Measurements from ENCODE around the gene GFOD1.

The GFOD1 gene

GRCh38 chr6:13365320-13365719 is 122.1 kb downstream of the GFOD1 start:
- in situ Hi-C loops (cut with MboI; ENCODE audit: low pct_unique_long_range_greater_than_20kb, low sequenced_read_pairs, unreplicated experiment): no loop called here
- no peak for DNase-seq (ENCODE audit: low spot score)
- no peak for TF ChIP-seq CTCF (IDR thresholded peaks at IDR 0.05; ENCODE audit: extremely low read depth, insufficient read depth, missing control alignments)

- TF ChIP-seq CTCF (IDR thresholded peaks at IDR 0.05; ENCODE audit: extremely low read depth, insufficient read depth, missing control alignments): no peak
- no peak for DNase-seq (ENCODE audit: low spot score)
- in situ Hi-C loops (cut with MboI; ENCODE audit: low pct_unique_long_range_greater_than_20kb, low sequenced_read_pairs, unreplicated experiment): no loop called here
Measured at GRCh38 chr6:13364842-13365241, 122.6 kb downstream of the GFOD1 start.

GRCh38 chr6:13362412-13362811 is 125.0 kb downstream of the GFOD1 start:
- in situ Hi-C loops (cut with MboI; ENCODE audit: low pct_unique_long_range_greater_than_20kb, low sequenced_read_pairs, unreplicated experiment): no loop called here
- no peak for DNase-seq (ENCODE audit: low spot score)
- no peak for TF ChIP-seq CTCF (IDR thresholded peaks at IDR 0.05; ENCODE audit: extremely low read depth, insufficient read depth, missing control alignments)

- in situ Hi-C loops (cut with MboI; ENCODE audit: low pct_unique_long_range_greater_than_20kb, low sequenced_read_pairs, unreplicated experiment): no loop called here
- no peak for TF ChIP-seq CTCF (IDR thresholded peaks at IDR 0.05; ENCODE audit: extremely low read depth, insufficient read depth, missing control alignments)
- no peak for DNase-seq (ENCODE audit: low spot score)
Measured at GRCh38 chr6:13360671-13361540, 126.5 kb downstream of the GFOD1 start.

- in situ Hi-C loops (cut with MboI; ENCODE audit: low pct_unique_long_range_greater_than_20kb, low sequenced_read_pairs, unreplicated experiment): no loop called here
- no peak for TF ChIP-seq CTCF (IDR thresholded peaks at IDR 0.05; ENCODE audit: extremely low read depth, insufficient read depth, missing control alignments)
- DNase-seq (ENCODE audit: low spot score): no peak
Measured at GRCh38 chr6:13359287-13359686, 128.1 kb downstream of the GFOD1 start.

- no peak for TF ChIP-seq CTCF (IDR thresholded peaks at IDR 0.05; ENCODE audit: extremely low read depth, insufficient read depth, missing control alignments)
- in situ Hi-C loops (cut with MboI; ENCODE audit: low pct_unique_long_range_greater_than_20kb, low sequenced_read_pairs, unreplicated experiment): no loop called here
- no peak for DNase-seq (ENCODE audit: low spot score)
Measured at GRCh38 chr6:13358511-13358910, 128.9 kb downstream of the GFOD1 start.
